Ovary (tissue), 10 donors: ENCODE measurements around the gene SHOX. TPM values are rescaled to one million over a fixed set of nuclear protein-coding genes. Genes with fewer than 3 reads are reported as not detected.

Source experiments
- DNase-seq, 5 donors: peaks; one replicate each; pipeline ENCODE4 v3.0.0-alpha.2; 2019 to 2020
- H3K27ac ChIP-seq, 2 donors: fragments of 200-600 bp; one replicate each; pipeline versions ENCODE4 v1.5.1 to v1.8.0; 2019 to 2022
- H3K27me3 ChIP-seq: fragments of 200-600 bp; one replicate; pipeline ENCODE4 v1.8.0; 2022
- H3K36me3 ChIP-seq: fragments of 200-600 bp; sonication (generic); one replicate; pipeline ENCODE4 v1.5.1; 2019
- H3K4me1 ChIP-seq: one replicate; pipeline ENCODE4 v1.8.1; 2013; ENCODE audit warnings: mild to moderate bottlenecking, moderate library complexity; ENCODE audit not compliant: insufficient read depth
- H3K4me3 ChIP-seq: fragments of 200-600 bp; sonication (generic); one replicate; pipeline ENCODE4 v1.5.1; 2017
- H3K9me3 ChIP-seq, 2 donors: fragments of 200-600 bp in 1 of 2; sonication (generic) in 1 of 2; one replicate each; pipeline versions ENCODE4 v1.5.1 to v1.8.1; 2013 to 2019; ENCODE audit warnings: mild to moderate bottlenecking in 1 of 2, moderate library complexity in 1 of 2
- CTCF ChIP-seq, 3 donors: fragments of 450-650 bp in 2 of 3; fragments of 200-600 bp in 1 of 3; IDR thresholded peaks; one replicate each; pipeline versions ENCODE4 v1.5.1 to v1.8.0; 2016 to 2022; ENCODE audit warnings: antibody characterized with exemption in 3 of 3, mild to moderate bottlenecking in 1 of 3
- EP300 ChIP-seq: sonication (generic); formaldehyde crosslinking; IDR thresholded peaks from one replicate; pipeline ENCODE4 v1.6.1; 2017; ENCODE audit warnings: antibody characterized with exemption
- POLR2A ChIP-seq: fragments of 450-650 bp; IDR thresholded peaks from one replicate; pipeline ENCODE4 v1.6.1; 2017; ENCODE audit warnings: antibody characterized with exemption, mild to moderate bottlenecking, moderate library complexity
- WGBS, 3 donors: extraction: QIAGEN DNeasy Blood & Tissue Kit in 1 of 3; methylation state at CpG; one replicate each; pipeline versions ENCODE4 v1.1.5 to v1.1.7; 2013 to 2017; 5-methylcytosine and 5-hydroxymethylcytosine counted together
- intact Hi-C, 4 donors: fragments of 100-400 bp; cut with DNase I; formaldehyde crosslinking; loops; one replicate each; pipeline versions ENCODE4 v1.11.0 to v1.15.1; 2022 to 2023
- long read RNA-seq, 3 donors: library from polyadenylated mRNA in 2 of 3; unstranded in 2 of 3; transcript quantifications; one replicate each; pipeline ENCODE4 v2.0.0 and lab custom pipeline, GENCODE V29; 2021 to 2026
- polyA plus RNA-seq, 2 donors: library from polyadenylated mRNA; stranded (reverse); fragments of 200-250 nt in 1 of 2; fragments of 350-450 nt in 1 of 2; fragmentation: Illumina TruSeq in 1 of 2; extraction: RNeasy Lipid Tissue Mini Kit (QIAGEN cat#74804) in 1 of 2; gene quantifications; one replicate each; pipeline ENCODE4 v1.2.3, GENCODE V29; 2013 to 2014
- total RNA-seq, 7 donors: library from RNA; depleted of rRNA in 2 of 7; stranded (reverse); fragments of >200 nt in 2 of 7; fragmentation: NEBNext Ultra II Directional in 3 of 7; extraction: Animal tissue kit (Norgen Biotek cat#: 25700) in 3 of 7; gene quantifications; one replicate each; pipeline versions ENCODE4 v1.1.0 to v1.2.4, GENCODE V29; 2016 to 2023
- donor health status: DM: no; HTN: no; CAD: no; lungs with moderate emphysema.
- donor health status: DM: no; HTN: no; CAD: no.
- donor health status: Bipolar disorder and iron deficiency.
- donor health status: DM: yes; HTN: yes; CAD: no.
- donor health status: DM: no; HTN: no; CAD: no.
- donor health status: DM: yes; HTN: yes; CAD: no.

The SHOX gene
- total RNA-seq: under 1 TPM in 1 of 7 donors, not detected in 6; 0.60 TPM
- polyA plus RNA-seq: not detected
- long read RNA-seq, donor 1: 0 reads
- long read RNA-seq, donor 2: 0 reads
- long read RNA-seq, donor 3: 0 reads

GRCh38 chrX:630612-631496 is at the start of gene SHOX:
Gene SHOX (plus strand): TSS chrX:630791. CDS start chrX:630898, 107 bp downstream.
- H3K36me3 ChIP-seq: no peaks in the 10 kb centered on the region

DNA sequence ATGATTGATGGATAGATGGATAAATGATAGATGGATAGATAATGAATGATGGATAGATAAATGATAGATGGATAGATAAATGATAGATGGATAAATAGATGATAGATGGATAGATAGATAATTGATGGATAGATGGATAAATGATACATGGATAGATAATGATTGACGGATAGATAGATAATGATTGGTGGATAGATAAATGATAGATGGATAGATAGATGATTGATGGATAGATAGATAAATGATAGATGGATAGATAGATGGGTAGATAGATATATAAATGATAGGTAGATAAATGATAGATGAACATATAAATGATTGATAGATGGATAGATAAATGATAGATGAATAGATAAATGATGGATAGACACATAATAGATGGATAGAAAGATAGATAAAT is 49.5 kb upstream of the SHOX start:
- TF ChIP-seq POLR2A: no peak
- intact Hi-C loops: no loop called here
- Histone ChIP-seq H3K4me3 (no peak overlapping the region), H3K27me3 (no peaks in the 10 kb centered on the region), H3K27ac (no peak overlapping the region), H3K36me3 (no peaks in the 10 kb centered on the region), H3K9me3 (no peaks in the 10 kb centered on the region), H3K4me1 (no peaks in the 10 kb centered on the region)
- 78 to 91% (median 90%) methylated on average over 1 of the region's 1 CpG for WGBS, 3 donors
- DNase-seq: no peak

More at GRCh38 chrX:630612-631496, at the start of gene SHOX:
- Histone ChIP-seq H3K27me3 (no peaks in the 10 kb centered on the region), H3K9me3 (no peaks in the 10 kb centered on the region), H3K27ac (no peak within 1 kb of the TSS), H3K4me3 (no peak within 1 kb of the TSS), H3K4me1 (no peaks in the 10 kb centered on the region)
- intact Hi-C loops: no loop called here
- TF ChIP-seq POLR2A: no peak
- TF ChIP-seq CTCF (IDR thresholded peaks at IDR 0.05): no peak
- TF ChIP-seq EP300: no peak
- no peak for DNase-seq
- 1 to 2% (median 1%) methylated on average over 75 to 84 of the region's 84 CpGs for WGBS, 3 donors

DNA sequence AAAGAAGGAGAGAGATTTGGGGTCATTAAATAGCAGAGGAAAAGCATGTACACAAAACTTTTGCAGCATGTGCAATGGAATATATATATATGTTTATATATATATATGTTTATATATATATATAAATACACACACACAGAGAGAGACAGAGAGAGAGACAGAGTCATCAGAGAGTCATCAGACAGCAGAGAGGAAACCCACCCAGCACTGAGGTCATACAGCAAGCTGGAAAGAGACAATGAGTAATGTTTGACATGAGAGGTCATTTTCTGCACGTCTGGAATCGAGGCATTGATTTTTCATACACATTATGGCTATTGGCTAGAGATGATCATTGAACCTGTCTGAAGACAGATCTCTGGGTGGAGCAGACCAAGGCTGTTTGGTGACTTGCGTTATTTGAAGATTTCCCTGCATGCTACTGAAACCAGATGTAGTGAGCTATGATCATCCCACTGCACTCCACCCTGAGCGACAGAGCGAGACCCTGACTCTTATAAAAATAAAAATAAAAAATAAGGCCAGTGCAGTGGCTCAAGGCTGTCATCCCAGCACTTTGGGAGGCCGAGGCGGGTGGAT is 48.8 kb upstream of the SHOX start:
- Histone ChIP-seq H3K4me3 (no peak overlapping the region), H3K27me3 (no peaks in the 10 kb centered on the region), H3K9me3 (no peaks in the 10 kb centered on the region), H3K36me3 (no peaks in the 10 kb centered on the region), H3K27ac (no peak overlapping the region), H3K4me1 (no peaks in the 10 kb centered on the region)
- TF ChIP-seq POLR2A (no peak), CTCF (IDR thresholded peaks at IDR 0.05) (no peak), EP300 (no peak)
- 74 to 79% (median 75%) methylated on average over 7 of the region's 7 CpGs for WGBS, 3 donors
- DNase-seq: no peak
- intact Hi-C loops: no loop called here

DNA sequence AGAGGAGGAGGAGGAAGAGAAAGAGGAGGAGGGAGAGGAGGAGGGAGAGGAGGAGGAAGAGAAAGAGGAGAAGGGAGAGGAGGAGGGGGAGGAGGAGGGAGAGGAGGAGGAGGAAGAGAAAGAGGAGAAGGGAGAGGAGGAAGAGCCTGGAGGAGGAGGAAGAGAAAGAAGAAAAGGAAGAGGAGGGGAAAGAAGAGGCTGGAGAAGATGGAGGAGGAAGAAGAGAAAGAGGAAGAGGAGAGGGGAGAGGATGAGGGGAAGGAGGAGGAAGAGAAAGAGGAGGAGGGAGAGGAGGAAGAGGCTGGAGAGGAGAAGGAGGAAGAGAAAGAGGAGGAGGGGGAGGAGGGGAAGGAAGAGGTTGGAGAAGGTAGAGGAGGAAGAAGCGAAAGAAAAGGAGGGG is 46.0 kb upstream of the SHOX start:
- no peak overlapping the region for H3K27ac ChIP-seq
- H3K27me3 ChIP-seq: no peaks in the 10 kb centered on the region
- no peak for DNase-seq
- H3K36me3 ChIP-seq: no peaks in the 10 kb centered on the region
- intact Hi-C loops: no loop called here
- H3K4me1 ChIP-seq: no peaks in the 10 kb centered on the region
- no peaks in the 10 kb centered on the region for H3K9me3 ChIP-seq
- WGBS, 3 donors: 39 to 52% (median 40%) methylated on average over 1 of the region's 1 CpG
- no peak for TF ChIP-seq POLR2A
- no peak for TF ChIP-seq EP300
- TF ChIP-seq CTCF (IDR thresholded peaks at IDR 0.05): no peak
- H3K4me3 ChIP-seq: no peak overlapping the region
